HepG2 (cell line): Measurements from ENCODE around the gene ALDH4A1. TPM values are rescaled to one million over a fixed set of nuclear protein-coding genes. Genes with fewer than 3 reads are reported as not detected.
A peak's percentile ranks its signal among the peaks of the same experiment; 100 is the strongest.

Source experiments
- ATF3 ChIP-seq: sonication (generic); formaldehyde crosslinking; IDR thresholded peaks from 2 replicates; pipeline ENCODE4 v1.4.0; 2020; ENCODE audit warnings: missing genetic modification reagents
- ATRX ChIP-seq: sonication (generic); formaldehyde crosslinking; IDR thresholded peaks from 2 replicates; pipeline ENCODE4 v1.4.0; 2020; ENCODE audit warnings: missing genetic modification reagents, borderline replicate concordance
- BRD4 ChIP-seq: sonication (generic); formaldehyde crosslinking; IDR thresholded peaks from 2 replicates; pipeline ENCODE4 v1.4.0; 2020; ENCODE audit warnings: missing genetic modification reagents
- CEBPB ChIP-seq: IDR thresholded peaks from 2 replicates; pipeline ENCODE4 v1.6.1; 2011; ENCODE audit warnings: low read depth, low read length, improper control_type of control experiment, borderline replicate concordance
- HIVEP1 ChIP-seq: sonication (generic); formaldehyde crosslinking; IDR thresholded peaks from 2 replicates; pipeline ENCODE4 v1.4.0; 2020; ENCODE audit warnings: mild to moderate bottlenecking, missing genetic modification reagents
- HNF4G ChIP-seq, 2 experiments: sonication (generic) in 1 of 2; formaldehyde crosslinking in 1 of 2; IDR thresholded peaks; 2 replicates each; pipeline versions ENCODE4 v1.4.0 to v1.6.1; 2011 to 2020; ENCODE audit warnings: borderline replicate concordance in 2 of 2, low read depth in 2 of 2, mild to moderate bottlenecking in 2 of 2, low read length in 1 of 2, missing genetic modification reagents in 1 of 2, moderate library complexity in 1 of 2
- MYPOP ChIP-seq: sonication (generic); formaldehyde crosslinking; IDR thresholded peaks from 2 replicates; pipeline ENCODE4 v1.8.1; 2023; ENCODE audit warnings: mild to moderate bottlenecking, moderate library complexity, missing genetic modification reagents
- NR0B2 ChIP-seq: sonication (generic); formaldehyde crosslinking; IDR thresholded peaks from 2 replicates; pipeline ENCODE4 v1.4.0; 2020; ENCODE audit warnings: mild to moderate bottlenecking, missing genetic modification reagents
- NR2F1 ChIP-seq, 2 experiments: fragments of 450-650 bp in 1 of 2; formaldehyde crosslinking in 1 of 2; IDR thresholded peaks; 2 replicates each; pipeline versions ENCODE4 v1.5.0 to v1.6.1; 2016 to 2020; ENCODE audit warnings: mild to moderate bottlenecking in 1 of 2, missing compliant biosample characterization in 1 of 2, missing genetic modification reagents in 1 of 2, moderate library complexity in 1 of 2
- PBX3 ChIP-seq: sonication (generic); formaldehyde crosslinking; IDR thresholded peaks from 2 replicates; pipeline ENCODE4 v1.8.1; 2023; ENCODE audit warnings: missing genetic modification reagents, inconsistent platforms, borderline replicate concordance
- SOX13 ChIP-seq, 3 experiments: fragments of 450-650 bp in 1 of 3; sonication (generic) in 1 of 3; formaldehyde crosslinking in 1 of 3; IDR thresholded peaks in 2 of 3; conservative IDR thresholded peaks in 1 of 3; 2 replicates each; pipeline versions ENCODE4 v1.5.0 to v1.6.1; 2016 to 2020; ENCODE audit warnings: antibody characterized with exemption in 1 of 3, mild to moderate bottlenecking in 1 of 3, missing compliant biosample characterization in 1 of 3, missing genetic modification reagents in 1 of 3, moderate library complexity in 1 of 3
- TAF15 ChIP-seq: fragments of 200-400 bp; formaldehyde crosslinking; IDR thresholded peaks from one replicate; pipeline ENCODE4 v1.6.1; 2018; ENCODE audit warnings: mild to moderate bottlenecking, low read depth, low read length; ENCODE audit not compliant: poor library complexity, severe bottlenecking
- TCF7 ChIP-seq: sonication (generic); IDR thresholded peaks from 2 replicates; pipeline ENCODE4 v1.6.1; 2016; ENCODE audit warnings: antibody characterized with exemption, low read depth
- THAP9 ChIP-seq: sonication (generic); formaldehyde crosslinking; IDR thresholded peaks from 2 replicates; pipeline ENCODE4; 2020; ENCODE audit warnings: missing genetic modification reagents, mild to moderate bottlenecking, borderline replicate concordance
- TP53 ChIP-seq: sonication (generic); formaldehyde crosslinking; conservative IDR thresholded peaks from 2 replicates; pipeline ENCODE4 v1.4.0; 2020; ENCODE audit warnings: missing genetic modification reagents
- TRIM22 ChIP-seq: fragments of 450-650 bp; IDR thresholded peaks from 2 replicates; pipeline ENCODE4 v1.6.1; 2017
- ZMYM4 ChIP-seq: sonication (generic); formaldehyde crosslinking; IDR thresholded peaks from 2 replicates; pipeline ENCODE4 v1.8.1; 2023; ENCODE audit warnings: mild to moderate bottlenecking, missing genetic modification reagents
- ZNF577 ChIP-seq: sonication (generic); formaldehyde crosslinking; IDR thresholded peaks from 2 replicates; pipeline ENCODE4 v1.4.0; 2020; ENCODE audit warnings: mild to moderate bottlenecking, low read depth, missing genetic modification reagents, borderline replicate concordance
- ZNF83 ChIP-seq: sonication (generic); formaldehyde crosslinking; IDR thresholded peaks from 2 replicates; pipeline ENCODE4 v1.4.0; 2020; ENCODE audit warnings: missing genetic modification reagents, mild to moderate bottlenecking, borderline replicate concordance
- polyA plus RNA-seq, 8 experiments: library from polyadenylated mRNA; depleted of rRNA in 3 of 8; stranded (reverse) in 7 of 8; unstranded in 1 of 8; fragments of >200 nt; fragmentation: Illumina TruSeq in 4 of 8; extraction: Trizol in 4 of 8; gene quantifications; 2 replicates each; pipeline versions ENCODE4 v1.2.1 to v1.2.3, GENCODE V29; 2011 to 2016; ENCODE audit warnings: low read depth in 4 of 8, missing spikeins in 1 of 8, mixed read lengths in 1 of 8; ENCODE audit not compliant: insufficient read depth in 1 of 8
- total RNA-seq, 5 experiments: library from RNA; depleted of rRNA; stranded (reverse); fragments of >200 nt; fragmentation: Illumina TruSeq; extraction: Trizol; gene quantifications; 2 replicates each; pipeline ENCODE4 v1.2.3, GENCODE V29; 2016; ENCODE audit warnings: low read depth in 1 of 5

Gene ALDH4A1
- total and polyA plus RNA-seq, 2 of the 13 experiments (the other 11 are each of a cell fraction or from before 2014, with no cell fraction given) = 76.4 to 240 TPM

- TF ChIP-seq MYPOP (peak; percentile 74; the same call in 1 of the 2 replicates), ATF3 (CRISPR knock-in tag) (no peak), NR2F1 (CRISPR knock-in tag; IDR thresholded peaks at IDR 0.05) (no peak; a peak in 1 of 4 replicates), BRD4 (CRISPR knock-in tag) (peak; percentile 82), HNF4G (IDR thresholded peaks at IDR 0.05; ENCODE audit: borderline replicate concordance, low read depth, low read length) (peak; percentile 90), HNF4G (CRISPR knock-in tag; IDR thresholded peaks at IDR 0.05; ENCODE audit: borderline replicate concordance, low read depth) (peak; percentile 93), CEBPB (no peak), HIVEP1 (peak; percentile 70; the same call in 1 of the 2 replicates), PBX3 (CRISPR knock-in tag) (no peak), NR0B2 (CRISPR knock-in tag) (peak; percentile 55; the same call in 1 of the 2 replicates), SOX13 (IDR thresholded peaks at IDR 0.05) (peak; percentile 42; the same call in 1 of the 2 replicates), SOX13 (CRISPR knock-in tag; conservative IDR thresholded peaks at IDR 0.05 in 1 of 2, IDR thresholded peaks at IDR 0.05 in 1 of 2) (peak in 1 of 2 experiments; percentile 77; a peak in 2 of 4 replicates), TCF7 (peak; percentile 38; the same call in 1 of the 2 replicates), TRIM22 (no peak), ZNF577 (CRISPR knock-in tag) (no peak), TAF15 (no peak), THAP9 (CRISPR knock-in tag) (peak; percentile 78; the same call in 1 of the 2 replicates), TP53 (CRISPR knock-in tag) (peak; percentile 58; the same call in 1 of the 2 replicates), ATRX (CRISPR knock-in tag) (no peak), ZNF83 (CRISPR knock-in tag) (no peak), ZMYM4 (CRISPR knock-in tag) (peak; percentile 72)
Measured at GRCh38 chr1:18948913-18949685, 46.7 kb upstream of the ALDH4A1 start (continued).
